ENCODE measurements around the gene RERE. TPM values are rescaled to one million over a fixed set of nuclear protein-coding genes. Genes with fewer than 3 reads are reported as not detected.

Gene RERE
- total RNA-seq, 1 donor from 2014 or later, result 80.3 TPM

GRCh38 chr1:8361198-8361849, 456.1 kb downstream of the RERE start:
- Histone ChIP-seq H3K4me1 (peaks cover 31% of the 10 kb centered on the region), H3K27ac (no peak overlapping the region), H3K27me3 (no peaks in the 10 kb centered on the region), H3K36me3 (peaks cover 4 to 94% of the 10 kb centered on the region in 2 donors), H3K9me3 (no peaks in the 10 kb centered on the region), H3K4me3 (no peak overlapping the region)
- DNase-seq (ENCODE audit: extremely low spot score in 2 of 2), result no peak
- intact Hi-C loops (cut with DNase I), result no loop called here
- TF ChIP-seq POLR2AphosphoS5 (IDR thresholded peaks at IDR 0.05; ENCODE audit: insufficient read depth in 1 of 2, low read depth in 1 of 2) (peak in 1 of 2 donors; percentile 12), POLR2A (IDR thresholded peaks at IDR 0.05) (no peak)
- TF ChIP-seq, protein P1, sequence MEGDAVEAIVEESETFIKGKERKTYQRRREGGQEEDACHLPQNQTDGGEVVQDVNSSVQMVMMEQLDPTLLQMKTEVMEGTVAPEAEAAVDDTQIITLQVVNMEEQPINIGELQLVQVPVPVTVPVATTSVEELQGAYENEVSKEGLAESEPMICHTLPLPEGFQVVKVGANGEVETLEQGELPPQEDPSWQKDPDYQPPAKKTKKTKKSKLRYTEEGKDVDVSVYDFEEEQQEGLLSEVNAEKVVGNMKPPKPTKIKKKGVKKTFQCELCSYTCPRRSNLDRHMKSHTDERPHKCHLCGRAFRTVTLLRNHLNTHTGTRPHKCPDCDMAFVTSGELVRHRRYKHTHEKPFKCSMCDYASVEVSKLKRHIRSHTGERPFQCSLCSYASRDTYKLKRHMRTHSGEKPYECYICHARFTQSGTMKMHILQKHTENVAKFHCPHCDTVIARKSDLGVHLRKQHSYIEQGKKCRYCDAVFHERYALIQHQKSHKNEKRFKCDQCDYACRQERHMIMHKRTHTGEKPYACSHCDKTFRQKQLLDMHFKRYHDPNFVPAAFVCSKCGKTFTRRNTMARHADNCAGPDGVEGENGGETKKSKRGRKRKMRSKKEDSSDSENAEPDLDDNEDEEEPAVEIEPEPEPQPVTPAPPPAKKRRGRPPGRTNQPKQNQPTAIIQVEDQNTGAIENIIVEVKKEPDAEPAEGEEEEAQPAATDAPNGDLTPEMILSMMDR (IDR thresholded peaks at IDR 0.05), result no peak

- no peaks in the 10 kb centered on the region for H3K27me3 ChIP-seq
- H3K36me3 ChIP-seq, result peaks cover 4 to 99% of the 10 kb centered on the region in 2 donors
- TF ChIP-seq, protein P1 (IDR thresholded peaks at IDR 0.05), result no peak
- peak in 1 of 2 donors; percentile 6 for TF ChIP-seq POLR2AphosphoS5 (IDR thresholded peaks at IDR 0.05; ENCODE audit: insufficient read depth in 1 of 2, low read depth in 1 of 2)
- no peak for TF ChIP-seq POLR2A (IDR thresholded peaks at IDR 0.05)
- peaks cover 30% of the 10 kb centered on the region for H3K4me1 ChIP-seq
- intact Hi-C loops (cut with DNase I), result no loop called here
- no peak for DNase-seq (ENCODE audit: extremely low spot score in 2 of 2)
- H3K27ac ChIP-seq, result no peak overlapping the region
- H3K4me3 ChIP-seq, result no peak overlapping the region
- no peaks in the 10 kb centered on the region for H3K9me3 ChIP-seq
Measured at GRCh38 chr1:8360493-8361197, 456.8 kb downstream of the RERE start.

GRCh38 chr1:8359617-8360481, 457.6 kb downstream of the RERE start:
- H3K4me1 ChIP-seq, result peaks cover 22% of the 10 kb centered on the region
- DNase-seq (ENCODE audit: extremely low spot score in 2 of 2), result no peak
- H3K9me3 ChIP-seq, result no peaks in the 10 kb centered on the region
- H3K27ac ChIP-seq, result no peak overlapping the region
- intact Hi-C loops (cut with DNase I), result no loop called here
- TF ChIP-seq POLR2A (IDR thresholded peaks at IDR 0.05) (no peak), POLR2AphosphoS5 (IDR thresholded peaks at IDR 0.05; ENCODE audit: insufficient read depth in 1 of 2, low read depth in 1 of 2) (no peak)
- TF ChIP-seq, protein P1 (IDR thresholded peaks at IDR 0.05), result no peak
- no peak overlapping the region for H3K4me3 ChIP-seq
- H3K27me3 ChIP-seq, result no peaks in the 10 kb centered on the region
- peaks cover 4 to 99% of the 10 kb centered on the region in 2 donors for H3K36me3 ChIP-seq

DNA sequence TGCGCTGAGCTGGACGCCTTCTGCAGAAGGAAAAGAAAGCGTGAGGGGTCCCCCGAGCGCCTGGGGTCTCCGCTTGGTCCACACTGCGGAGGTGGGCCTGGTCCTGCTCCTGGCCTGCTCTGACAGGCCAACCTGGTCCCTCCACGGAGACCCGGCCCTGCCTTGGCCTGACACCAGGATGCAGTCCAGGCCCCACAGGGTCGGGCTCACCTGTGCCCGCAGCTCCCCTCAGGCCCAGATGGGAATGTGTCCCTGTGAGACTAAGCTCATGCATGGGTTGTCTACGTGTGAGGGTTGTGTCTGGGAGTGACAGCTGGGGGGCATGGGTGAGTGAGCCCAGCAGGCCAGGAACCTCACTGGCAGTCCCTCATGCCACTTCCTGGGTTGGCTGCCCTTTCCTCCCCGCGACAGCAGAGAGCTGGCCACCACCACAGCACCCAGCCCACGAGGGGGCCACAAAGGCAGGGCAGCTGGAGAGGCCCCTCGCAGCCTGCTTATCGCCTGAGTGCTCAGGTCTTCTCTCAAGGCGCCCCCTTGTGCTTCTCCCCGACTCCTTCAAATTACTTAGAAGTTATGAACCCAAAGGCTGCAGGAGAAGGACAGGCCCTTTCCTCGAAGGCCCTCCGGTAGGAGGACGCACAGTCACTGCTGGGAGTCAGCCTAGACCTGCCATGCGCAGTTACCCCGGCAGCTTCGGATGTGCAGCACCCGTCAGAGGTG, 458.4 kb downstream of the RERE start:
- Histone ChIP-seq H3K9me3 (no peaks in the 10 kb centered on the region), H3K4me1 (peaks cover 14% of the 10 kb centered on the region), H3K4me3 (no peak overlapping the region), H3K27me3 (no peaks in the 10 kb centered on the region), H3K36me3 (peaks cover 4 to 99% of the 10 kb centered on the region in 2 donors), H3K27ac (no peak overlapping the region)
- DNase-seq (ENCODE audit: extremely low spot score in 2 of 2), result no peak
- TF ChIP-seq POLR2A (IDR thresholded peaks at IDR 0.05) (no peak), POLR2AphosphoS5 (IDR thresholded peaks at IDR 0.05; ENCODE audit: insufficient read depth in 1 of 2, low read depth in 1 of 2) (no peak)
- TF ChIP-seq, protein P1 (IDR thresholded peaks at IDR 0.05), result no peak
- intact Hi-C loops (cut with DNase I), result no loop called here
